22Rv1 (cell line): ENCODE results near the gene THADA.

Experiments used
- CTCF ChIP-seq: fragments of 450-650 bp; IDR thresholded peaks from 2 replicates; pipeline ENCODE4 v1.5.1; 2017; ENCODE audit warnings: mild to moderate bottlenecking
- ZFX ChIP-seq: fragments of 450-650 bp; IDR thresholded peaks from 2 replicates; pipeline ENCODE4 v1.6.1; 2017; ENCODE audit warnings: antibody characterized with exemption, borderline replicate concordance

- TF ChIP-seq CTCF: no peak
- TF ChIP-seq ZFX: no peak
Measured at GRCh38 chr2:43438858-43439655, 156.8 kb downstream of the THADA start.
